Calu3 (cell line): ENCODE data around the gene RAPGEF6. TPM values are rescaled to one million over a fixed set of nuclear protein-coding genes. Genes with fewer than 3 reads are reported as not detected.

Experiments
- BruUV-seq: library from RNA; stranded (reverse); fragments of 400-500 nt; replicated peaks from 2 replicates; lab custom pipeline; 2021; lab: Mats Ljungman, UMichigan
- CTCF ChIA-PET: fragments of 300-600 bp; sonication (Branson Sonifier 250); formaldehyde crosslinking; loops from one replicate; lab custom pipeline; 2022; ENCODE audit warnings: antibody characterized with exemption; lab: Charles Lee
- DNase-seq: peaks from one replicate; pipeline ENCODE4 v3.0.0; 2022
- H3K27ac Mint-ChIP-seq: one replicate; pipeline ENCODE4 v1.8.0; 2022; ENCODE audit warnings: mixed read lengths; ENCODE audit not compliant: unreplicated experiment
- H3K27me3 Mint-ChIP-seq: one replicate; pipeline ENCODE4 v1.8.0; 2022; ENCODE audit warnings: mixed read lengths; ENCODE audit not compliant: unreplicated experiment
- H3K36me3 Mint-ChIP-seq: one replicate; pipeline ENCODE4 v1.8.0; 2022; ENCODE audit warnings: mild to moderate bottlenecking, moderate library complexity, mixed read lengths; ENCODE audit not compliant: insufficient read depth, unreplicated experiment
- H3K4me1 Mint-ChIP-seq: one replicate; pipeline ENCODE4 v1.8.0; 2022; ENCODE audit warnings: mild to moderate bottlenecking, low read depth, mixed read lengths; ENCODE audit not compliant: unreplicated experiment
- H3K4me3 Mint-ChIP-seq: one replicate; pipeline ENCODE4 v1.8.0; 2022; ENCODE audit warnings: mild to moderate bottlenecking, low read depth, moderate library complexity, mixed read lengths; ENCODE audit not compliant: unreplicated experiment
- H3K9me3 Mint-ChIP-seq: one replicate; pipeline ENCODE4 v1.8.0; 2022; ENCODE audit warnings: low read depth, mixed read lengths; ENCODE audit not compliant: unreplicated experiment
- CTCF ChIP-seq: fragments of 200-600 bp; IDR thresholded peaks from one replicate; pipeline ENCODE4 v1.8.0; 2022; ENCODE audit warnings: antibody characterized with exemption; ENCODE audit not compliant: unreplicated experiment
- intact Hi-C: fragments of 100-400 bp; cut with micrococcal nuclease; formaldehyde crosslinking; loops from one replicate; pipeline ENCODE4 v1.10.0; 2022; ENCODE audit not compliant: unreplicated experiment
- total RNA-seq: library from RNA; stranded (reverse); gene quantifications from 2 replicates; pipeline ENCODE4 v1.2.3, GENCODE V29; 2022

The RAPGEF6 gene
- total RNA-seq, 1 experiment from 2014 or later = 27.3 TPM

GRCh38 chr5:131671994-131672655, 37.1 kb upstream of the RAPGEF6 start:
- Mint-ChIP-seq H3K4me1 (peaks cover 5% of the 10 kb centered on the region), H3K4me3 (no peak overlapping the region), H3K27me3 (no peaks in the 10 kb centered on the region), H3K36me3 (peaks cover 25% of the 10 kb centered on the region), H3K9me3 (no peaks in the 10 kb centered on the region), H3K27ac (no peak overlapping the region)
- BruUV-seq = TSS peak; percentile 21
- intact Hi-C loops = no loop called here
- CTCF ChIA-PET = no interaction called here
- no peak for DNase-seq
- no peak for TF ChIP-seq CTCF

GRCh38 chr5:131671409-131671808, 36.4 kb upstream of the RAPGEF6 start:
- Mint-ChIP-seq H3K9me3 (no peaks in the 10 kb centered on the region), H3K4me1 (peaks cover 5% of the 10 kb centered on the region), H3K27ac (peak overlapping the region; percentile 4), H3K27me3 (no peaks in the 10 kb centered on the region), H3K4me3 (no peak overlapping the region), H3K36me3 (peaks cover 23% of the 10 kb centered on the region)
- no peak for TF ChIP-seq CTCF
- no TSS peak for BruUV-seq
- intact Hi-C loops = no loop called here
- no peak for DNase-seq
- CTCF ChIA-PET = no interaction called here

DNA sequence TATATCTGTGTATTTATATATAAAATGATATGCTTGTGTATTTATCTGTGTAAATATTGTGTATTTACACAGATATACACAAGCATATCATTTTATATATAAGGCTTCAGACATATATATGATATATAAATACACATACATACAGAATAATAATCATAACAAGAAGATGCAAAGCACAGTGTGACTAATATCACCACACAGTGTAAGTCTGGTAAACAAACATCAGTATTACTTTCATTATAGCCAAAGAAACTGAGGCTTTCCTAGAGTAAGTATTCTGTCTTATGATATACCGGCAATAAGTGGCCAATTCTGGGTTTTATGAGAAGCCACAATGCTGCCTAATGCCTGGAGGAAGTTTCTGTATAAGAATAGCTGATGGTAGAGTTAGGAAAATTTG, 29.9 kb upstream of the RAPGEF6 start:
- Mint-ChIP-seq H3K4me3 (no peak overlapping the region), H3K27me3 (no peaks in the 10 kb centered on the region), H3K36me3 (peaks cover 38% of the 10 kb centered on the region), H3K9me3 (peaks cover 4% of the 10 kb centered on the region), H3K4me1 (no peaks in the 10 kb centered on the region), H3K27ac (no peak overlapping the region)
- CTCF ChIA-PET = interaction anchor here (0.7 kb wide), 1 partner anchor 29 kb away, joined by 3 read pairs; no protein-coding TSS in a partner anchor
- DNase-seq = no peak
- BruUV-seq = no TSS peak
- intact Hi-C loops = no loop called here
- TF ChIP-seq CTCF = no peak

- DNase-seq = no peak
- no TSS peak for BruUV-seq
- no peak for TF ChIP-seq CTCF
- peaks cover 53% of the 10 kb centered on the region for H3K36me3 Mint-ChIP-seq
- H3K27me3 Mint-ChIP-seq = no peaks in the 10 kb centered on the region
- no peak overlapping the region for H3K4me3 Mint-ChIP-seq
- CTCF ChIA-PET = interaction anchor here (0.6 kb wide), 2 partner anchors 608 to 1762 kb away, joined by 3 to 4 read pairs; no protein-coding TSS in a partner anchor
- H3K27ac Mint-ChIP-seq = no peak overlapping the region
- H3K9me3 Mint-ChIP-seq = peaks cover 4% of the 10 kb centered on the region
- intact Hi-C loops = no loop called here
- no peaks in the 10 kb centered on the region for H3K4me1 Mint-ChIP-seq
These were observed 26.9 kb upstream of the RAPGEF6 start for GRCh38 chr5:131661933-131662332.
